Retinal pigment epithelial cell (primary cell): ENCODE data around the gene WDHD1.
A peak's percentile ranks its signal among the peaks of the same experiment; 100 is the strongest.

Source experiments
- DNase-seq: peaks from one replicate; pipeline ENCODE4 v3.0.0-alpha.2; 2010; ENCODE audit warnings: low read depth
- H3K4me3 ChIP-seq: 2 replicates; pipeline ENCODE4 v1.5.1; 2011; ENCODE audit warnings: mild to moderate bottlenecking, low read length, control low read depth, moderate library complexity
- TF ChIP-seq, protein P1 (sequence below): conservative IDR thresholded peaks from 2 replicates; pipeline ENCODE4 v1.5.1; 2011; ENCODE audit warnings: low read depth, low read length, control low read depth, inconsistent platforms

WDHD1 gene, protein sequence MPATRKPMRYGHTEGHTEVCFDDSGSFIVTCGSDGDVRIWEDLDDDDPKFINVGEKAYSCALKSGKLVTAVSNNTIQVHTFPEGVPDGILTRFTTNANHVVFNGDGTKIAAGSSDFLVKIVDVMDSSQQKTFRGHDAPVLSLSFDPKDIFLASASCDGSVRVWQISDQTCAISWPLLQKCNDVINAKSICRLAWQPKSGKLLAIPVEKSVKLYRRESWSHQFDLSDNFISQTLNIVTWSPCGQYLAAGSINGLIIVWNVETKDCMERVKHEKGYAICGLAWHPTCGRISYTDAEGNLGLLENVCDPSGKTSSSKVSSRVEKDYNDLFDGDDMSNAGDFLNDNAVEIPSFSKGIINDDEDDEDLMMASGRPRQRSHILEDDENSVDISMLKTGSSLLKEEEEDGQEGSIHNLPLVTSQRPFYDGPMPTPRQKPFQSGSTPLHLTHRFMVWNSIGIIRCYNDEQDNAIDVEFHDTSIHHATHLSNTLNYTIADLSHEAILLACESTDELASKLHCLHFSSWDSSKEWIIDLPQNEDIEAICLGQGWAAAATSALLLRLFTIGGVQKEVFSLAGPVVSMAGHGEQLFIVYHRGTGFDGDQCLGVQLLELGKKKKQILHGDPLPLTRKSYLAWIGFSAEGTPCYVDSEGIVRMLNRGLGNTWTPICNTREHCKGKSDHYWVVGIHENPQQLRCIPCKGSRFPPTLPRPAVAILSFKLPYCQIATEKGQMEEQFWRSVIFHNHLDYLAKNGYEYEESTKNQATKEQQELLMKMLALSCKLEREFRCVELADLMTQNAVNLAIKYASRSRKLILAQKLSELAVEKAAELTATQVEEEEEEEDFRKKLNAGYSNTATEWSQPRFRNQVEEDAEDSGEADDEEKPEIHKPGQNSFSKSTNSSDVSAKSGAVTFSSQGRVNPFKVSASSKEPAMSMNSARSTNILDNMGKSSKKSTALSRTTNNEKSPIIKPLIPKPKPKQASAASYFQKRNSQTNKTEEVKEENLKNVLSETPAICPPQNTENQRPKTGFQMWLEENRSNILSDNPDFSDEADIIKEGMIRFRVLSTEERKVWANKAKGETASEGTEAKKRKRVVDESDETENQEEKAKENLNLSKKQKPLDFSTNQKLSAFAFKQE

DNA sequence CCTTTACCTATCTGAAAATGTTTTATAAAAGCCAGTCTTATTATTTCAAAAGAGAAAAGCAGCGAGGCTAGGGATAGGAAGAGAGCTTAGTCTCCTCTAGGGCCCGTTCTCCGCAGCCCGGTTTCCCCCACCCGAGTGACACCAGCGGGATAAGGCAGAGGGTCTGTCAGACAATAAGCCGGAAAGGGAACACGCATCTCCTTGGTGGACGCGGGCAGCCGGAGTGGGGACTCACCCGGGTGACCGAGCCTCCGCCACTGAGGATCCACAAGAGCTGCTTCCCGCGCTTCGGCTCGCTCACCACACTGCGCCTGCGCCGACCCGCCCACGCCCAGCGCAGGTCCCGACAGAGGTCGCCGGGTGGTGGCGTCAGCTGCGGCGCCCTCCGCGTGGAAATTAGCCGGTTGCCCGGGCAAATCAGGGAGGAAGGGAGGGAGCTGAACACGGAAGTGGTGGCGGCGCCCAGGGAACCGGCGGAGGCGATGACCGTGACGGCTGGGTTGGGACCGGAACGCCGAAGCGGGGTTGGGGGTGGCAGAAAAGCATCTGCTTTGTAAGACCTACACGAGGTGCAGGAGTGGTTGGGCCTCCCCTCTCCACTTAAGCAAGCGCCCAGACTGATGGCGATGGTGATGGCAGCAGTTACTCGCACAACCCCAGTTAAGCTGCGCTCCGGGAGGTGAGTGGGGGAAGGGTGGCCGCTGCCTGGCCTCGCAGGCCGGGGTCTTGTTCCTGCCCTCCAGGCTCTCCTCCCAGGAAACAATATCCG is at the start of gene WDHD1, which contains the start of gene SOCS4:
WDHD1 (minus strand) TSS at position 307 of the 769 bp plus-strand sequence. CDS start 312 bp downstream, outside the sequence.
SOCS4 (plus strand) TSS at position 444 of the 769 bp plus-strand sequence. CDS start 15,806 bp downstream, outside the sequence.
- TF ChIP-seq, protein P1, sequence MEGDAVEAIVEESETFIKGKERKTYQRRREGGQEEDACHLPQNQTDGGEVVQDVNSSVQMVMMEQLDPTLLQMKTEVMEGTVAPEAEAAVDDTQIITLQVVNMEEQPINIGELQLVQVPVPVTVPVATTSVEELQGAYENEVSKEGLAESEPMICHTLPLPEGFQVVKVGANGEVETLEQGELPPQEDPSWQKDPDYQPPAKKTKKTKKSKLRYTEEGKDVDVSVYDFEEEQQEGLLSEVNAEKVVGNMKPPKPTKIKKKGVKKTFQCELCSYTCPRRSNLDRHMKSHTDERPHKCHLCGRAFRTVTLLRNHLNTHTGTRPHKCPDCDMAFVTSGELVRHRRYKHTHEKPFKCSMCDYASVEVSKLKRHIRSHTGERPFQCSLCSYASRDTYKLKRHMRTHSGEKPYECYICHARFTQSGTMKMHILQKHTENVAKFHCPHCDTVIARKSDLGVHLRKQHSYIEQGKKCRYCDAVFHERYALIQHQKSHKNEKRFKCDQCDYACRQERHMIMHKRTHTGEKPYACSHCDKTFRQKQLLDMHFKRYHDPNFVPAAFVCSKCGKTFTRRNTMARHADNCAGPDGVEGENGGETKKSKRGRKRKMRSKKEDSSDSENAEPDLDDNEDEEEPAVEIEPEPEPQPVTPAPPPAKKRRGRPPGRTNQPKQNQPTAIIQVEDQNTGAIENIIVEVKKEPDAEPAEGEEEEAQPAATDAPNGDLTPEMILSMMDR, result no peak
- DNase-seq, result peak; percentile 75
- peak within 1 kb of the TSS; percentile 91 for H3K4me3 ChIP-seq

GRCh38 chr14:55075628-55076175 is 48.8 kb upstream of the WDHD1 start:
- DNase-seq, result no peak
- TF ChIP-seq, protein P1, result no peak

GRCh38 chr14:55074662-55075061 is 47.8 kb upstream of the WDHD1 start:
- DNase-seq, result no peak
- TF ChIP-seq, protein P1, result no peak
- no peak overlapping the region for H3K4me3 ChIP-seq

More at GRCh38 chr14:55075628-55076175, 48.8 kb upstream of the WDHD1 start:
- no peak overlapping the region for H3K4me3 ChIP-seq

- peak; percentile 62 for DNase-seq
- TF ChIP-seq, protein P1, result no peak
- no peak overlapping the region for H3K4me3 ChIP-seq
Measured at GRCh38 chr14:55073856-55074255, 47.0 kb upstream of the WDHD1 start.

DNA sequence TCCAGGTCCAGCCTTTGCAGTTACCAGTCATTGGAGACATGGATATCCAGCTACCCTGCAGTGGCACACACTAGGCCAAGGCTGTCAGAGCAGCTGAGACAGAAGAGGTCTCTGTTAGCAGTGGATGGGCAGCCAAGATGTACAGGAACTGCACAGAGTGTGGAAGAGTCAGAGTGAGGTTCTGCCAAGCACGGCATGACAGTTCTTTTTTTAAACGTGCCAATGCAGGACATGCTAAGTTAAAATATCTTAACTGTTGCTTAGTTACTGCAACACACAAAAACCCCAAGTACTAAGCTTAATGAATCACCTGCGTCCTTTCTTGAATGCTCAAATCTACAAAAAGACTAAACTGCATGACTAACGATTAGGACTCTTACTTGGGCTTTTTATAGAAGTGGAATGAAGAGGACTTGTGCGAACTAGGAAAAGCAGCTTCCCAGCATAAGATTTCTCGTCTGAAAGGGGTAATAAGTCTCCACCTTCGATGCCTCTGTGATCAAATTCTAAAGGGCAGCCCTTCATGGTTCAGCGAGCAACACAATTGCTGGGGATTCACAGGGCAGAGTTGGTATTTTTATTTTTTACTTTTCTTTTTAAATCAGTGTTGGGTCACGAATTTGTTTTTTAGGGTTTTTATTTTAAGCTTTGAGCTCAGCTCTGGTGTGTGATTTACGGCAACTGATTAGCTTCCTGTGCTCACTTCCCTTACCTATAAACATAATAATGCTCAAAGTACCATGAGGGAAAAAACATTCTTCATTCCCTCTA is 45.2 kb upstream of the WDHD1 start:
- TF ChIP-seq, protein P1, result no peak
- DNase-seq, result peak; percentile 89
- no peak overlapping the region for H3K4me3 ChIP-seq
